Neutrophil (primary cell): ENCODE measurements around the gene SMC6.

Experiments used
- H3K27ac ChIP-seq: fragments of 200-600 bp; sonication (generic); 2 replicates; pipeline ENCODE4 v1.5.1; 2016; ENCODE audit warnings: mild to moderate bottlenecking, moderate library complexity
- H3K27me3 ChIP-seq: fragments of 200-600 bp; sonication (generic); 2 replicates; pipeline ENCODE4 v1.6.0; 2016; ENCODE audit warnings: mild to moderate bottlenecking
- H3K36me3 ChIP-seq: fragments of 200-600 bp; sonication (generic); 2 replicates; pipeline ENCODE4 v1.5.1; 2017
- H3K4me1 ChIP-seq, 2 experiments: fragments of 200-600 bp in 1 of 2; sonication (generic) in 1 of 2; 1 replicate in 1 of 2; 2 replicates in 1 of 2; pipeline versions ENCODE4 v1.5.1 to v1.6.1; 2013 to 2016; ENCODE audit warnings: low read depth in 1 of 2, low read length in 1 of 2, mild to moderate bottlenecking in 1 of 2, moderate library complexity in 1 of 2; ENCODE audit not compliant: control insufficient read depth in 1 of 2, insufficient read depth in 1 of 2
- H3K4me3 ChIP-seq, 2 experiments: fragments of 200-600 bp in 1 of 2; sonication (generic) in 1 of 2; 1 replicate in 1 of 2; 2 replicates in 1 of 2; pipeline ENCODE4 v1.5.1; 2013 to 2016; ENCODE audit warnings: low read depth in 1 of 2, low read length in 1 of 2, mild to moderate bottlenecking in 1 of 2, moderate library complexity in 1 of 2
- H3K9me3 ChIP-seq: fragments of 200-600 bp; sonication (generic); 2 replicates; pipeline ENCODE4 v1.5.1; 2016
- CTCF ChIP-seq: fragments of 200-600 bp; sonication (generic); IDR thresholded peaks from 2 replicates; pipeline ENCODE4 v1.5.1; 2016; ENCODE audit warnings: antibody characterized with exemption

The SMC6 gene

DNA sequence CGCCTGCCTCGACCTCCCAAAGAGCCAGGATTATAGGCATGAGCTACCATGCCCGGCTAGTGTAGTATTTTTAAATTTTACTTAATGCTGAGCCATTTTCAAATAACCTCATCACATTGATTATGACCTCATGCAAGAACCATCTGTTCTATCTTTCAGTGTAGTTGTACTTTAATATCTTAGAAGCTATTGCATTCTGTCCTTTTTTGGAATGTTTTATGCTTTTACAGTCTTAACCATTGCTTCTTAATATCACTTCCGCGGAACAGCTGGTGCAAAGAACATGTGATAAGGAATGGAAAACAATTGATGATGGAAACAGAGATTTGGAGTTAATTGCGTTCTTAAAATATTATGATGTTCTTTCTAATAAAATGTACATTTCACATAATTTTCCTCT is 3.1 kb upstream of the SMC6 start:
- no peak overlapping the region for H3K27ac ChIP-seq
- no peaks in the 10 kb centered on the region for H3K9me3 ChIP-seq
- H3K4me1 ChIP-seq, result peaks cover 18 to 25% of the 10 kb centered on the region in 2 experiments
- peaks cover 15% of the 10 kb centered on the region for H3K27me3 ChIP-seq
- no peak overlapping the region for H3K4me3 ChIP-seq
- H3K36me3 ChIP-seq, result no peaks in the 10 kb centered on the region
- TF ChIP-seq CTCF, result no peak

DNA sequence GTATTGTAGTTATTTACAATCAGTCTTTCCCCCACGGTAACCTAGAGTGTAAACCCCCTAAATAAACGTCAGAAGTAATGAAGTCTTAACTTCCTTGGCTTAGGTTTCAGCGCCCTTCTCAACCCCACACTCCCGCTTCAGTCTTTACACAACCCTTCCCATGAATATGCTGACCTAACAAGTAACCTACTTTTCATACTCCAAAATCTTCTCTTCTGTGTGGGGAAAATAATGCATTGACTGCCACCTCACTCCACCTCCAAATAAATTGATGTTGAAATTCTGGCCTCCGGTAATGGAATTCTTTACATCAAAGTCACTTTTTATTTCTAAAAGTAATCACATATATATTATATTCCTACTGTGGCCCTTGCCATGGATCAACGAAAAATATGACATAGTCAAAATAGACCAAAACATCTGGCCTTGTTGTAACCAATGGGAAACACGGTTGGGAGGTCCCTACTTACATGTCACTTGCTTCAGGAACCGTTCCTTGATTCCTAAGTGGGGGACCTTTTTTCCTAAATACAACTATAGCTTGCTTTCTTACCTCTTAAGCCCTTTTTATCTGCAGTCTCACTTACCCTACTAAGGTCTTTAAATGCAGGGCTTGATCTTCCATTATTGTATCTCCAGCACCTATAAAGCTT is 1.3 kb upstream of the SMC6 start:
- H3K27me3 ChIP-seq, result peaks cover 16% of the 10 kb centered on the region
- no peaks in the 10 kb centered on the region for H3K36me3 ChIP-seq
- H3K9me3 ChIP-seq, result no peaks in the 10 kb centered on the region
- peaks cover 18 to 25% of the 10 kb centered on the region in 2 experiments for H3K4me1 ChIP-seq
- no peak overlapping the region for H3K27ac ChIP-seq
- peak overlapping the region; percentile 92 to 99 for H3K4me3 ChIP-seq
- no peak for TF ChIP-seq CTCF

- H3K4me1 ChIP-seq, result peaks cover 18 to 21% of the 10 kb centered on the region in 2 experiments
- no peaks in the 10 kb centered on the region for H3K36me3 ChIP-seq
- H3K27me3 ChIP-seq, result peaks cover 16% of the 10 kb centered on the region
- H3K27ac ChIP-seq, result peak overlapping the region; percentile 95
- H3K4me3 ChIP-seq, result peak overlapping the region; percentile 92 to 99
- no peaks in the 10 kb centered on the region for H3K9me3 ChIP-seq
- no peak for TF ChIP-seq CTCF
These were observed 463 bp downstream of the SMC6 start for GRCh38 chr2:17752892-17753802.

DNA sequence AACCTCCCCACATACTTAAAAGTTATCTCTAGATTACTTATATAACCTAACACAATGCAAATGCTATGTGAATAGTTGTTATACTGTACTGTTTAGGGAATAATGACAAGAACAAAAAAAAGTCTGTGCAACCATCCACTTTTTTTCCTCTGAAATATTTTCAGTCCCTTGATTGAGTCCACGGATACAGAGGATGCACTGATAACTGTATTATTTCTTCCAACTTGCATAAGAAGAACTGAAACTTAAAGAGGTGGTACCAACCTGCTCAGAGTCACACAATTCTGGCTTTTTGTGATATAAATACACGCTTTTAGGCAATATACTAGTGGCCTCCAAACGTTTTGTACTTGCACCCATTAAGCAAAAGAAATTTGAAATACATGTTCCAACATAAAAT is 1.4 kb downstream of the SMC6 start:
- Histone ChIP-seq H3K36me3 (no peaks in the 10 kb centered on the region), H3K9me3 (no peaks in the 10 kb centered on the region), H3K4me3 (no peak overlapping the region), H3K27ac (no peak overlapping the region), H3K4me1 (peaks cover 18 to 19% of the 10 kb centered on the region in 2 experiments), H3K27me3 (peaks cover 16% of the 10 kb centered on the region)
- TF ChIP-seq CTCF, result no peak

DNA sequence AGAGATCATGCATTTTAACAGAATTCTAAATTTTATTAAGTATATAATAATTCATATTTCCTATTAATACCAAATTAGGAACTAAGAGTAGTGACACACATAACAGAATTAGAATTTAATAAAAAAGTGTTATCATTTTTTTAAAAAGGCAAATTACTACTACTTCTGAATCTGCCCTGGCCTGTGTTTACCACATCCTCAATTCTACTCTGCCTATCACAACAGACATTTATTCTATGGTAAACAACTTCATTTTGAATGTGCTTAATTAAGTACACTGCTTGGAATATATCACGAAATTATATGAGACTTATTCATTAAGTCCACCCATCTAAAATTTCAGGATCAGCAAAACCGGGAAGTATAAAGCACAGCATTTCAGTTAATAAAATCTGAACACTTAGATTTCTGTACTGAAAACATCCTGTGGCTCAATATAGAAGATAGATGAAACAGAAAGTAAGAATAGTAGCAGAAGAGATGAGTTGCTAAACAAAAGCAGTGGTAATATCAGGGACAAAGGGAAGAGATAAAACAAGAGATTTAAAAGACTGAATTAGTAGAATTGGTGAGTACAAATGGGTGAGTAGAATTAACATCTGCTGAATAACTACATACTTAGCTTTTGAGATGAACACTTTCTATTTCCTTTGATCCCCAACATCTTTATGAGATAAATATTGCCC is 3.7 kb downstream of the SMC6 start:
- Histone ChIP-seq H3K27ac (no peak overlapping the region), H3K9me3 (no peaks in the 10 kb centered on the region), H3K4me1 (peaks cover 15 to 19% of the 10 kb centered on the region in 2 experiments), H3K27me3 (peaks cover 16% of the 10 kb centered on the region), H3K4me3 (no peak overlapping the region), H3K36me3 (no peaks in the 10 kb centered on the region)
- TF ChIP-seq CTCF, result no peak
